A549 (cell line): ENCODE results near the gene KCTD21. TPM values are rescaled to one million over a fixed set of nuclear protein-coding genes. Genes with fewer than 3 reads are reported as not detected.

Source experiments
- ATAC-seq, 2 experiments: fragments of 200-7000 bp in 1 of 2; fragments of >200 bp in 1 of 2; cut with Nextera tagmentation in 1 of 2; cut with Tn5 transposase in 1 of 2; 3 replicates each; pipeline versions ENCODE4 v1.8.0 to v1.9.1; 2018 to 2020; ENCODE audit warnings: mild to moderate bottlenecking in 1 of 2, moderate library complexity in 1 of 2
- CTCF ChIA-PET: fragments of 300-600 bp; sonication (Branson Sonifier 250); formaldehyde crosslinking; extraction: SDS; loops from one replicate; lab custom pipeline; 2021; ENCODE audit warnings: antibody characterized with exemption, inconsistent platforms; lab: Yijun Ruan, JAX
- POLR2A ChIA-PET: fragments of 350-600 bp; formaldehyde crosslinking; extraction: SDS; loops from one replicate; lab custom pipeline; 2021; ENCODE audit warnings: antibody characterized with exemption, inconsistent platforms; lab: Yijun Ruan, JAX
- DNase-seq, 2 experiments: peaks; one replicate each; pipeline versions ENCODE4 v3.0.0 to v3.0.0-alpha.2; 2011 to 2016; ENCODE audit warnings: low read depth in 1 of 2, low spot score in 1 of 2
- FAIRE-seq: peaks from 2 replicates; lab custom pipeline; 2011; peaks lifted over from hg19 to GRCh38; lab: Jason Lieb, UNC
- H3K27ac ChIP-seq, 2 experiments: fragments of >200 bp; sonication (Bioruptor Twin); formaldehyde crosslinking; 3 replicates each; pipeline ENCODE4 v1.5.1; 2016 to 2017
- H3K4me1 ChIP-seq: fragments of >200 bp; sonication (Bioruptor Twin); formaldehyde crosslinking; 3 replicates; pipeline ENCODE4 v1.6.1; 2016
- H3K4me2 ChIP-seq: fragments of >200 bp; sonication (Bioruptor Twin); formaldehyde crosslinking; 3 replicates; pipeline ENCODE4 v1.6.1; 2016
- H3K4me3 ChIP-seq: fragments of >200 bp; sonication (Bioruptor Twin); formaldehyde crosslinking; 3 replicates; pipeline ENCODE4 v1.5.1; 2016
- H3K9me3 ChIP-seq: fragments of >200 bp; sonication (Bioruptor Twin); formaldehyde crosslinking; 3 replicates; pipeline ENCODE4 v1.6.1; 2016
- ATOH8 ChIP-seq: fragments of 250-450 bp; sonication (Bioruptor Pico); IDR thresholded peaks from 2 replicates; pipeline ENCODE4 v1.5.0; 2020; ENCODE audit warnings: low read depth, mild to moderate bottlenecking, moderate library complexity
- CBX8 ChIP-seq: fragments of 200-600 bp; sonication (generic); IDR thresholded peaks from 2 replicates; pipeline ENCODE4 v1.6.1; 2016
- CHD2 ChIP-seq: fragments of 150-350 bp; IDR thresholded peaks from 2 replicates; pipeline ENCODE4 v1.6.1; 2014; ENCODE audit warnings: low read length; ENCODE audit not compliant: partially characterized antibody
- EHF ChIP-seq: fragments of 250-450 bp; sonication (Bioruptor Pico); IDR thresholded peaks from 2 replicates; pipeline ENCODE4 v1.5.0; 2020; ENCODE audit warnings: mild to moderate bottlenecking
- ELK1 ChIP-seq: fragments of 150-350 bp; IDR thresholded peaks from 2 replicates; pipeline ENCODE4 v1.6.1; 2014; ENCODE audit warnings: low read depth, mild to moderate bottlenecking, low read length
- FOSB ChIP-seq: fragments of 250-450 bp; sonication (Bioruptor Pico); IDR thresholded peaks from 2 replicates; pipeline ENCODE4 v1.5.0; 2020; ENCODE audit warnings: mild to moderate bottlenecking, moderate library complexity
- FOXS1 ChIP-seq: fragments of 250-450 bp; sonication (Bioruptor Pico); IDR thresholded peaks from 2 replicates; pipeline ENCODE4 v1.5.0; 2020; ENCODE audit warnings: mild to moderate bottlenecking, moderate library complexity
- GATA3 ChIP-seq: IDR thresholded peaks from 2 replicates; pipeline ENCODE4 v1.6.1; 2012; ENCODE audit warnings: borderline replicate concordance
- HDAC2 ChIP-seq: fragments of 200-600 bp; sonication (generic); IDR thresholded peaks from 2 replicates; pipeline ENCODE4 v1.6.1; 2016
- HES2 ChIP-seq: fragments of >200 bp; sonication (Bioruptor Twin); formaldehyde crosslinking; IDR thresholded peaks from 2 replicates; pipeline ENCODE4 v1.6.1; 2016
- JUN ChIP-seq, 2 experiments: fragments of >200 bp; sonication (Bioruptor Twin); formaldehyde crosslinking; IDR thresholded peaks; 2 replicates in 1 of 2; 3 replicates in 1 of 2; pipeline ENCODE4 v1.6.1; 2016 to 2017
- KDM1A ChIP-seq: fragments of 200-600 bp; sonication (generic); IDR thresholded peaks from 2 replicates; pipeline ENCODE4 v1.6.1; 2016; ENCODE audit warnings: low read depth, mild to moderate bottlenecking
- KDM5A ChIP-seq: fragments of 200-600 bp; sonication (generic); IDR thresholded peaks from 2 replicates; pipeline ENCODE4 v1.6.1; 2016; ENCODE audit warnings: antibody characterized with exemption, mild to moderate bottlenecking
- MAFK ChIP-seq: fragments of 450-650 bp; IDR thresholded peaks from 2 replicates; pipeline ENCODE4 v1.6.1; 2014; ENCODE audit not compliant: partially characterized antibody
- MYC ChIP-seq: IDR thresholded peaks from 2 replicates; pipeline ENCODE4 v1.6.1; 2012; ENCODE audit warnings: mild to moderate bottlenecking, inconsistent platforms, low read length, improper control_type of control experiment, borderline replicate concordance
- NFE2L2 ChIP-seq: fragments of 150-350 bp; conservative IDR thresholded peaks from 2 replicates; pipeline ENCODE4 v1.6.1; 2014; ENCODE audit warnings: low read length
- NPAS2 ChIP-seq: fragments of 250-450 bp; sonication (Bioruptor Pico); IDR thresholded peaks from 2 replicates; pipeline ENCODE4 v1.8.0; 2022; ENCODE audit warnings: mild to moderate bottlenecking, moderate library complexity, borderline replicate concordance
- POLR2AphosphoS2 ChIP-seq: conservative IDR thresholded peaks from 2 replicates; pipeline ENCODE4 v1.6.1; 2012; ENCODE audit warnings: low read length, improper control_type of control experiment, inconsistent platforms
- RFX5 ChIP-seq: fragments of 450-650 bp; IDR thresholded peaks from 2 replicates; pipeline ENCODE4 v1.7.1; 2014; ENCODE audit warnings: antibody characterized with exemption, mild to moderate bottlenecking, moderate library complexity
- SMC3 ChIP-seq: fragments of >200 bp; sonication (Bioruptor Twin); formaldehyde crosslinking; IDR thresholded peaks from 3 replicates; pipeline ENCODE4 v1.6.1; 2018; ENCODE audit warnings: inconsistent platforms
- SREBF2 ChIP-seq: fragments of 450-650 bp; IDR thresholded peaks from 2 replicates; pipeline ENCODE4 v1.6.1; 2014; ENCODE audit warnings: mild to moderate bottlenecking, moderate library complexity
- USF2 ChIP-seq: fragments of 450-650 bp; IDR thresholded peaks from 2 replicates; pipeline ENCODE4 v1.6.1; 2014; ENCODE audit warnings: antibody characterized with exemption
- ZNF302 ChIP-seq: fragments of 250-450 bp; sonication (Bioruptor Pico); IDR thresholded peaks from 2 replicates; pipeline ENCODE4 v1.9.0; 2021; ENCODE audit warnings: inconsistent platforms, mild to moderate bottlenecking, moderate library complexity
- WGBS: methylation state at CpG from one replicate; pipeline ENCODE4 v1.1.6; 2017; ENCODE audit errors: missing lambda C conversion rate; 5-methylcytosine and 5-hydroxymethylcytosine counted together
- polyA plus RNA-seq, 4 experiments: library from polyadenylated mRNA; depleted of rRNA in 3 of 4; stranded (reverse); fragments of >200 nt; fragmentation: RNase III in 1 of 4; extraction: RNeasy Plus Mini Kit Qiagen cat#74134 plus additional on column Dnase treatment in 1 of 4; gene quantifications; 2 replicates in 3 of 4; 3 replicates in 1 of 4; pipeline ENCODE4 v1.2.3, GENCODE V29; 2011 to 2017

The KCTD21 gene
- polyA plus RNA-seq, 2 of the 4 experiments (the other 2 are of a cell fraction), result 5.9 to 7.2 TPM

GRCh38 chr11:78166855-78167469 lies 21.5 kb downstream of the KCTD21 start:
- Histone ChIP-seq H3K4me2 (no peak overlapping the region), H3K4me3 (no peak overlapping the region), H3K9me3 (no peaks in the 10 kb centered on the region; the same call in 2 of the 3 replicates), H3K4me1 (no peaks in the 10 kb centered on the region), H3K27ac (no peak overlapping the region)
- CTCF ChIA-PET, result no interaction called here
- TF ChIP-seq KDM1A (no peak), POLR2AphosphoS2 (no peak), FOXS1 (no peak), HES2 (no peak)
- 85% methylated on average over 6 of the region's 6 CpGs for WGBS
- FAIRE-seq (no peak), ATAC-seq (no peak), DNase-seq (no peak)
- POLR2A ChIA-PET, result no interaction called here

GRCh38 chr11:78164471-78164870 lies 24.0 kb downstream of the KCTD21 start:
- no peak for DNase-seq
- ChIA-PET CTCF (no interaction called here), POLR2A (no interaction called here)
- FAIRE-seq, result no peak
- no peak overlapping the region for H3K27ac ChIP-seq
- no peaks in the 10 kb centered on the region for H3K4me1 ChIP-seq
- 89% methylated on average over 2 of the region's 2 CpGs for WGBS
- no peak overlapping the region for H3K4me3 ChIP-seq
- no peak overlapping the region for H3K4me2 ChIP-seq
- TF ChIP-seq NPAS2, result no peak
- no peak for TF ChIP-seq SMC3
- TF ChIP-seq CHD2, result no peak
- no peak for TF ChIP-seq POLR2AphosphoS2
- TF ChIP-seq ZNF302, result no peak
- no peak for TF ChIP-seq CBX8
- no peak for TF ChIP-seq KDM5A
- no peak for TF ChIP-seq USF2
- no peak for TF ChIP-seq NFE2L2
- TF ChIP-seq FOSB (CRISPR knock-in tag), result no peak
- TF ChIP-seq ELK1, result no peak
- no peak for ATAC-seq
- no peaks in the 10 kb centered on the region; the same call in 2 of the 3 replicates for H3K9me3 ChIP-seq

- 82% methylated on average over 2 of the region's 2 CpGs for WGBS
- Histone ChIP-seq H3K9me3 (no peaks in the 10 kb centered on the region; the same call in 2 of the 3 replicates), H3K4me2 (no peak overlapping the region), H3K4me1 (no peaks in the 10 kb centered on the region), H3K27ac (no peak overlapping the region), H3K4me3 (no peak overlapping the region)
- ChIA-PET CTCF (no interaction called here), POLR2A (no interaction called here)
- FAIRE-seq, result no peak
- ATAC-seq, result no peak
- no peak for TF ChIP-seq KDM1A
- no peak for DNase-seq
Measured at GRCh38 chr11:78163828-78164227, 24.6 kb downstream of the KCTD21 start.

- CTCF ChIA-PET, result interaction anchor here (1.3 to 1.6 kb wide), 2 partner anchors 12 to 17 kb away, joined by 3 to 4 read pairs; no protein-coding TSS in a partner anchor
- WGBS, result 81% methylated on average over 5 of the region's 5 CpGs
- no peak overlapping the region for H3K4me3 ChIP-seq
- H3K4me2 ChIP-seq, result no peak overlapping the region
- no peak for ATAC-seq
- TF ChIP-seq HDAC2 (no peak), SREBF2 (no peak), MYC (no peak), USF2 (no peak), GATA3 (no peak), NFE2L2 (no peak), ATOH8 (CRISPR knock-in tag) (no peak), MAFK (no peak), ELK1 (no peak), EHF (CRISPR knock-in tag) (no peak), JUN (IDR thresholded peaks at IDR 0.05) (no peak), RFX5 (no peak)
- TF ChIP-seq, all 56 proteins: peak for 0
- DNase-seq (no peak), FAIRE-seq (no peak)
- Histone ChIP-seq H3K9me3 (no peaks in the 10 kb centered on the region; the same call in 2 of the 3 replicates), H3K27ac (no peak overlapping the region), H3K4me1 (no peaks in the 10 kb centered on the region)
- POLR2A ChIA-PET, result no interaction called here
Measured at GRCh38 chr11:78161962-78162371, 26.5 kb downstream of the KCTD21 start.
